SU-DHL-6 (cell line): Measurements from ENCODE around the gene PDE6D.

ENCODE experiments used
- H2AFZ ChIP-seq: fragments of 200-600 bp; sonication (generic); 2 replicates; pipeline ENCODE4 v1.6.1; 2014; ENCODE audit warnings: low read depth, mild to moderate bottlenecking, moderate library complexity, mixed read lengths, antibody characterized with exemption, low read length; ENCODE audit not compliant: severe bottlenecking
- H3F3A ChIP-seq: fragments of 200-600 bp; shearing (Covaris generic); 2 replicates; pipeline ENCODE4 v1.6.0; 2016; ENCODE audit warnings: antibody characterized with exemption, mild to moderate bottlenecking; ENCODE audit not compliant: insufficient read depth
- H3K27ac ChIP-seq: fragments of 200-600 bp; sonication (generic); 2 replicates; pipeline ENCODE4 v1.5.1; 2016; ENCODE audit warnings: low read depth, mild to moderate bottlenecking, low read length, moderate library complexity, mixed read lengths
- H3K27me3 ChIP-seq: fragments of 200-600 bp; sonication (generic), shearing (Covaris generic); 2 replicates; pipeline ENCODE4 v1.6.0; 2014; ENCODE audit warnings: mild to moderate bottlenecking, low read length
- H3K36me3 ChIP-seq: fragments of 200-600 bp; sonication (generic); 2 replicates; pipeline ENCODE4 v1.6.1; 2014; ENCODE audit warnings: mild to moderate bottlenecking, low read length, mixed read lengths
- H3K4me2 ChIP-seq: fragments of 300-600, 200-600 bp; shearing (Covaris generic), sonication (generic); 2 replicates; pipeline ENCODE4 v1.6.0; 2014; ENCODE audit warnings: low read length, low read depth, mild to moderate bottlenecking; ENCODE audit not compliant: poor library complexity, severe bottlenecking
- H3K4me3 ChIP-seq: fragments of 200-600 bp; sonication (generic); 2 replicates; pipeline ENCODE4 v1.5.1; 2014; ENCODE audit warnings: antibody characterized with exemption, low read length, mild to moderate bottlenecking, mixed read lengths; ENCODE audit not compliant: insufficient read depth, poor library complexity, severe bottlenecking
- H3K79me2 ChIP-seq: fragments of 200-600 bp; sonication (generic); 2 replicates; pipeline ENCODE4 v1.6.1; 2014; ENCODE audit warnings: mild to moderate bottlenecking, low read length, moderate library complexity; ENCODE audit not compliant: insufficient read depth
- H3K9ac ChIP-seq: fragments of 200-600 bp; sonication (generic); 2 replicates; pipeline ENCODE4 v1.7.0; 2014; ENCODE audit warnings: mild to moderate bottlenecking, low read length
- H3K9me2 ChIP-seq: fragments of 200-600 bp; sonication (generic); replicated peaks from 2 replicates; pipeline ENCODE4 v1.6.1; 2014; ENCODE audit warnings: low read length; ENCODE audit not compliant: insufficient read depth
- H3K9me3 ChIP-seq: fragments of 200-600 bp; sonication (generic); 2 replicates; pipeline ENCODE4 v1.6.1; 2014; ENCODE audit warnings: low read length, mixed read lengths; ENCODE audit not compliant: insufficient read depth
- H4K20me1 ChIP-seq: fragments of 200-600 bp; sonication (generic); 2 replicates; pipeline ENCODE4 v1.6.1; 2014; ENCODE audit warnings: low read depth, mild to moderate bottlenecking, antibody characterized with exemption, low read length, moderate library complexity, mixed read lengths
- CTCF ChIP-seq: fragments of 200-600 bp; sonication (generic); IDR thresholded peaks from one replicate; pipeline ENCODE4 v1.5.1; 2017; ENCODE audit warnings: antibody characterized with exemption, mild to moderate bottlenecking, low read length, moderate library complexity; ENCODE audit not compliant: insufficient read depth, poor library complexity, severe bottlenecking
- EZH2phosphoT487 ChIP-seq: fragments of 200-600 bp; sonication (generic), shearing (Covaris generic); conservative IDR thresholded peaks from 2 replicates; pipeline ENCODE4 v1.6.1; 2018; ENCODE audit warnings: mild to moderate bottlenecking, antibody characterized with exemption, low read length, moderate library complexity, mixed read lengths

Gene PDE6D

GRCh38 chr2:231819447-231820042, 38.5 kb upstream of the PDE6D start:
- H3K9me2 ChIP-seq = no peaks in the 10 kb centered on the region
- H4K20me1 ChIP-seq = no peaks in the 10 kb centered on the region
- H3K36me3 ChIP-seq = no peaks in the 10 kb centered on the region
- H3K79me2 ChIP-seq = no peaks in the 10 kb centered on the region
- H3K4me2 ChIP-seq = no peak overlapping the region
- H3K9me3 ChIP-seq = no peaks in the 10 kb centered on the region
- H3F3A ChIP-seq = no peaks in the 10 kb centered on the region
- H3K27me3 ChIP-seq = no peaks in the 10 kb centered on the region
- H3K9ac ChIP-seq = no peak overlapping the region
- H2AFZ ChIP-seq = no peak overlapping the region
- TF ChIP-seq EZH2phosphoT487 (no peak), CTCF (no peak)
- no peak overlapping the region for H3K4me3 ChIP-seq
- no peak overlapping the region for H3K27ac ChIP-seq

GRCh38 chr2:231816327-231817026, 35.4 kb upstream of the PDE6D start:
- Histone ChIP-seq H3K9me3 (no peaks in the 10 kb centered on the region), H3K27me3 (no peaks in the 10 kb centered on the region), H3K36me3 (no peaks in the 10 kb centered on the region), H3K4me2 (no peak overlapping the region), H4K20me1 (no peaks in the 10 kb centered on the region), H3F3A (no peaks in the 10 kb centered on the region), H3K79me2 (no peaks in the 10 kb centered on the region), H3K27ac (no peak overlapping the region), H3K9me2 (no peaks in the 10 kb centered on the region), H3K9ac (no peak overlapping the region), H2AFZ (no peak overlapping the region), H3K4me3 (no peak overlapping the region)
- TF ChIP-seq EZH2phosphoT487 (no peak), CTCF (no peak)

GRCh38 chr2:231810905-231811304, 29.8 kb upstream of the PDE6D start:
- TF ChIP-seq EZH2phosphoT487 (no peak), CTCF (no peak)
- H3K27me3 ChIP-seq = no peaks in the 10 kb centered on the region
- no peaks in the 10 kb centered on the region for H3K9me2 ChIP-seq
- H3K9me3 ChIP-seq = no peaks in the 10 kb centered on the region
- H3K4me3 ChIP-seq = no peak overlapping the region
- no peak overlapping the region for H3K27ac ChIP-seq
- no peak overlapping the region for H2AFZ ChIP-seq
- H3K9ac ChIP-seq = no peak overlapping the region
- no peaks in the 10 kb centered on the region for H3K79me2 ChIP-seq
- no peaks in the 10 kb centered on the region for H3F3A ChIP-seq
- peaks cover 7% of the 10 kb centered on the region; the same call in 1 of the 2 replicates for H3K36me3 ChIP-seq
- H4K20me1 ChIP-seq = no peaks in the 10 kb centered on the region
- no peak overlapping the region for H3K4me2 ChIP-seq
